NB4 (cell line): ENCODE measurements around the gene BFSP2.

Source experiments
- CTCF ChIP-seq: IDR thresholded peaks from one replicate; pipeline ENCODE4 v1.5.1; 2012; ENCODE audit warnings: low read depth, low read length
- POLR2A ChIP-seq: IDR thresholded peaks from 2 replicates; pipeline ENCODE4 v1.6.1; 2011; ENCODE audit warnings: mild to moderate bottlenecking; ENCODE audit not compliant: insufficient read length; ENCODE audit errors: extremely low read depth

- no peak for TF ChIP-seq POLR2A
- TF ChIP-seq CTCF = no peak
These were observed 19.2 kb upstream of the BFSP2 start for GRCh38 chr3:133380481-133381225.
